Progenitor cell of endocrine pancreas (in vitro differentiated cells): ENCODE data around the gene UBR4. TPM values are rescaled to one million over a fixed set of nuclear protein-coding genes. Genes with fewer than 3 reads are reported as not detected.

ENCODE experiments used
- DNase-seq: peaks from one replicate; pipeline ENCODE4 v3.0.0; 2021; ENCODE audit warnings: low spot score; ENCODE audit not compliant: unreplicated experiment
- H3K27ac Mint-ChIP-seq: 2 replicates; pipeline ENCODE4 v1.8.0; 2021; ENCODE audit warnings: mild to moderate bottlenecking, moderate library complexity, mixed read lengths
- H3K27me3 Mint-ChIP-seq: 2 replicates; pipeline ENCODE4 v1.8.0; 2021; ENCODE audit warnings: mixed read lengths
- H3K36me3 Mint-ChIP-seq: 2 replicates; pipeline ENCODE4 v1.8.0; 2022; ENCODE audit warnings: mixed read lengths; ENCODE audit not compliant: insufficient read depth
- H3K4me1 Mint-ChIP-seq: 2 replicates; pipeline ENCODE4 v1.8.0; 2021; ENCODE audit warnings: low read depth, mixed read lengths
- H3K4me3 Mint-ChIP-seq: 2 replicates; pipeline ENCODE4 v1.8.0; 2021; ENCODE audit warnings: low read depth, mild to moderate bottlenecking, moderate library complexity, mixed read lengths
- H3K9me3 Mint-ChIP-seq: 2 replicates; pipeline ENCODE4 v1.8.0; 2021; ENCODE audit warnings: low read depth, mixed read lengths
- CTCF ChIP-seq: fragments of 200-600 bp; sonication (generic); IDR thresholded peaks from one replicate; pipeline ENCODE4 v1.5.0; 2021; ENCODE audit warnings: antibody characterized with exemption, mild to moderate bottlenecking; ENCODE audit not compliant: unreplicated experiment
- total RNA-seq: library from RNA; stranded (reverse); gene quantifications from 2 replicates; pipeline ENCODE4 v1.2.1, GENCODE V29; 2021

The UBR4 gene
- total RNA-seq, 1 donor from 2014 or later: 155 TPM

GRCh38 chr1:19139711-19140110 lies 70.4 kb downstream of the UBR4 start:
- Mint-ChIP-seq H3K36me3 (peaks cover 58% of the 10 kb centered on the region), H3K27ac (peak overlapping the region; percentile 75), H3K9me3 (peaks cover 11% of the 10 kb centered on the region), H3K27me3 (no peaks in the 10 kb centered on the region), H3K4me1 (peaks cover 23% of the 10 kb centered on the region), H3K4me3 (peak overlapping the region; percentile 66)
- TF ChIP-seq CTCF: no peak
- no peak for DNase-seq

DNA sequence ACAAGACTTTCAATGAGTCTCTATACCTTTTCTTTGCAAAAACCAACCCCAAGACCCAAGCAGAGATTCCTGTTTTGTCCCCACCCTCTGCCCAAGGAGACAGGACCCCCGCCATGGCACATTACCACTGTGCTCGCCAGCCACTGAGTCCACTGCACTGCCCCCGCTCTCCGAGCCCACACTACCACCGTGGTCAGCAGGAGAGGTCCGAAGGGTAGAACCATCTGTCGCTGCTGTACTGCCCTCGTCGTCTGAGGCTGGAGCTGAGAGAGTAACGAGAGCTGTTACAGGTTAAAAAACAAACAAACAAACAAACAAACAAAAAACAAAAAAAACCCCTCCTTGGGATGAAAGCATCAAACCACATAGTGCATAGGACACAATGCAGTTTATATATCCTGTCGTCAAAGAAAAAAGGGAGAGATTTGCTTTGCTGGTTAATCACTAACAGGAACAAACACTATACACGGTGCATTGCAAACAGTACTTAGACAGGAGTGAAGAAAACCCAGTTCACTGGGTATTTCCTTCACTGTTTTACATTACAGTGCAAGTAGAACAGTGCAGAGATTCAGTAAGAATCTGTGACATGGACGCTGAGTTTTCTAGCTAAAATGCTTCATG lies 71.0 kb downstream of the UBR4 start:
- peaks cover 23% of the 10 kb centered on the region for H3K4me1 Mint-ChIP-seq
- peaks cover 16% of the 10 kb centered on the region for H3K9me3 Mint-ChIP-seq
- no peak for DNase-seq
- H3K36me3 Mint-ChIP-seq: peaks cover 61% of the 10 kb centered on the region
- no peak for TF ChIP-seq CTCF
- H3K27me3 Mint-ChIP-seq: no peaks in the 10 kb centered on the region
- H3K27ac Mint-ChIP-seq: peak overlapping the region; percentile 93
- H3K4me3 Mint-ChIP-seq: peak overlapping the region; percentile 66

DNA sequence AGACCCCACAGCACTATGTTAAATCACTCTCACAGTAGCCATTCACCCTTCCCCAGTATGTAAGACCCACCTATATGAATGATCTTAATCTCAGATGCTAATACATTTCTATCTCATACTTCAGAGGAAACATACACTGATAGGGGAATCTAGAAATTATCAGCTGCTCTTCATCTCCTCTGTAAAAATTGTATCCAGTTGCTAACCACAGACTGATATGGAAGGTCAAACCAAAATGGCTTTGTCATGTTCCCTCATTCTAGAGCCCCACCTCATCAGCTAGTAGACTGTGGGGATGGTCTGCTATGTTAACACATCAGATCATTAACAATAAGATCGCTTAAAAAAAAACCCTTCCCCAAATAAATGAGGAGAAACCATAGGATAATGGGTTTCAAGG lies 71.7 kb downstream of the UBR4 start:
- Mint-ChIP-seq H3K9me3 (peaks cover 17% of the 10 kb centered on the region), H3K27me3 (no peaks in the 10 kb centered on the region), H3K4me3 (no peak overlapping the region), H3K36me3 (peaks cover 63% of the 10 kb centered on the region), H3K27ac (no peak overlapping the region), H3K4me1 (peaks cover 23% of the 10 kb centered on the region)
- TF ChIP-seq CTCF: no peak
- DNase-seq: no peak

DNA sequence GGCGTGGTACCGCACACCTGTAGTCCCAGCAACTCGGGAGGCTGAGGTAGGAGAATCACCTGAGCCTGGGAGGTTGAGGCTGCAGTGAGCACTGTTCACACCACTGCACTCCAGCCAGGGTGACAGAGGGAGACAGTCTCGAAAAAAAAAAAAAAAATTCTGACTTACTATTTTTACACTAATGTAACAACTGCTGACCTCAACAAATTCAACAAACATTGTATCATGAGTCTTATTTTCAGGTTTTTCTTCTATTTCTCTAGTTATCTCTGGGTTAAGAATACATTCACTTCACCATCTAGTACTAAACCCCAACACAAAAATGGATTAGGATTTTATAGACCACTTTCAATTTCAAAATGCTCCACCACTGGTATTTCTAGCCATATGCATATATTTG lies 72.9 kb downstream of the UBR4 start:
- H3K27ac Mint-ChIP-seq: no peak overlapping the region
- no peak overlapping the region for H3K4me3 Mint-ChIP-seq
- H3K36me3 Mint-ChIP-seq: peaks cover 69% of the 10 kb centered on the region
- H3K27me3 Mint-ChIP-seq: no peaks in the 10 kb centered on the region
- TF ChIP-seq CTCF: no peak
- peaks cover 23% of the 10 kb centered on the region for H3K4me1 Mint-ChIP-seq
- H3K9me3 Mint-ChIP-seq: peaks cover 21% of the 10 kb centered on the region
- DNase-seq: no peak

DNA sequence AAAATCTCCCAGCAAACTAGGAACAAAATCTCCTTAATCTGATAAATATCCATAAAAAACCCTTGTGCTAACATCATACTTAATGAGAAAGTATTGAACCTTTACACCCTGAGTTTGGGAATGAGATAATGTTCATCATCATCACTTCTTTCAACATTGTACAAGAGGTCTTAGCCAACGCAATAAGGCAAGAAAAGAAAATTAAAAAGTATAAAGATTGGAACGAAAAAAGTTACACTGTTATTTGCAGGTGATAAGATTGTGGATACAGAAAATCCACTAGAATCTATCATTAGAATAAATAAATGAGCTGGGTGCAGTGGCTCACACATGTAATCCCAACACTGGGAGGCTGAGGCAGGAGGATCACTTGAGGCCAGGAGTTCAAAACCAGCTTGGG lies 76.7 kb downstream of the UBR4 start:
- no peak for TF ChIP-seq CTCF
- Mint-ChIP-seq H3K9me3 (peaks cover 21% of the 10 kb centered on the region), H3K27ac (no peak overlapping the region), H3K4me3 (no peak overlapping the region), H3K27me3 (no peaks in the 10 kb centered on the region), H3K4me1 (peaks cover 6% of the 10 kb centered on the region), H3K36me3 (peaks cover 62% of the 10 kb centered on the region)
- DNase-seq: no peak
